HG02798 (cell line): Measurements from ENCODE around the gene PIP4P1.
A peak's percentile ranks its signal among the peaks of the same experiment; 100 is the strongest.

Experiments used
- ATAC-seq: cut with Tn5 transposase; IDR thresholded peaks from one replicate; pipeline ENCODE4 v1.9.1; 2021; ENCODE audit warnings: mild to moderate bottlenecking; ENCODE audit not compliant: unreplicated experiment, poor library complexity

PIP4P1 gene

GRCh38 chr14:20412876-20413743 lies 48.1 kb downstream of the PIP4P1 start, which contains the start of gene TEP1:
TEP1 (minus strand) TSS chr14:20413501; CDS start chr14:20408439, 5,062 bp downstream.
- peak; percentile 79 for ATAC-seq

GRCh38 chr14:20412411-20412810 lies 48.8 kb downstream of the PIP4P1 start:
- ATAC-seq, result peak; percentile 63

- ATAC-seq, result no peak
Observed at GRCh38 chr14:20409226-20409625, 52.0 kb downstream of the PIP4P1 start.
